Left lobe of liver (tissue), 2 donors: Measurements from ENCODE around the gene LEKR1. TPM values are rescaled to one million over a fixed set of nuclear protein-coding genes. Genes with fewer than 3 reads are reported as not detected.
"Not testable (repeated sequence)": the region's sequence is repeated elsewhere in the genome, so short reads cannot be mapped to it uniquely, and the experiment has no call there.

ENCODE experiments used
- ATAC-seq: fragments of 200-7000 bp; cut with Tn5 transposase; one replicate; pipeline ENCODE4 v1.9.1; 2020; ENCODE audit warnings: mild to moderate bottlenecking, moderate library complexity
- DNase-seq: peaks from one replicate; pipeline ENCODE4 v3.0.0-alpha.2; 2020; ENCODE audit warnings: low spot score
- total RNA-seq: library from RNA; stranded (reverse); gene quantifications from one replicate; pipeline ENCODE4 v1.2.1, GENCODE V29; 2021
- donor health status: DM: no; HTN: no; CAD: no; lungs with moderate emphysema.
- donor health status: DM: no; HTN: yes; CAD: no.

LEKR1 gene
- total RNA-seq: 0.58 TPM

GRCh38 chr3:156826144-156826895 lies at the start of gene LEKR1:
Gene LEKR1, plus strand, starts transcription at chr3:156826353. Its CDS starts 2,977 bp downstream, at chr3:156829330.
- ATAC-seq (peak; percentile 93), DNase-seq (peak; percentile 89)

GRCh38 chr3:156776871-156777270 lies 49.3 kb upstream of the LEKR1 start:
- no peak for DNase-seq
- ATAC-seq: no peak

GRCh38 chr3:156781310-156782230 lies 44.6 kb upstream of the LEKR1 start:
- DNase-seq (no peak), ATAC-seq (no peak)

- no peak for DNase-seq
- no peak for ATAC-seq
Measured at GRCh38 chr3:156782319-156782718, 43.8 kb upstream of the LEKR1 start.

- no peak for DNase-seq
- ATAC-seq: no peak
Measured at GRCh38 chr3:156782921-156783320, 43.2 kb upstream of the LEKR1 start.

GRCh38 chr3:156787001-156787400 lies 39.2 kb upstream of the LEKR1 start:
- ATAC-seq (no peak), DNase-seq (no peak)

GRCh38 chr3:156787926-156788663 lies 38.1 kb upstream of the LEKR1 start:
- ATAC-seq (no peak), DNase-seq (no peak)

GRCh38 chr3:156788846-156789245 lies 37.3 kb upstream of the LEKR1 start:
- DNase-seq (no peak), ATAC-seq (no peak)

- no peak for ATAC-seq
- DNase-seq: no peak
Measured at GRCh38 chr3:156790156-156790555, 36.0 kb upstream of the LEKR1 start.

- ATAC-seq: peak; percentile 87
Measured at GRCh38 chr3:156792114-156792513, 34.0 kb upstream of the LEKR1 start.

GRCh38 chr3:156792536-156792935 lies 33.6 kb upstream of the LEKR1 start:
- ATAC-seq (no peak), DNase-seq (no peak)

More at GRCh38 chr3:156792114-156792513, 34.0 kb upstream of the LEKR1 start:
- peak; percentile 51 for DNase-seq

- no peak for DNase-seq
- peak; percentile 39 for ATAC-seq
Measured at GRCh38 chr3:156792945-156793344, 33.2 kb upstream of the LEKR1 start.

GRCh38 chr3:156793400-156793799 lies 32.8 kb upstream of the LEKR1 start:
- ATAC-seq (no peak), DNase-seq (no peak)

- DNase-seq (no peak), ATAC-seq (no peak)
Measured at GRCh38 chr3:156793851-156794250, 32.3 kb upstream of the LEKR1 start.

- no peak for DNase-seq
- no peak for ATAC-seq
Measured at GRCh38 chr3:156795890-156796481, 30.2 kb upstream of the LEKR1 start.

GRCh38 chr3:156797368-156797767 lies 28.8 kb upstream of the LEKR1 start:
- peak; percentile 89 for ATAC-seq
- DNase-seq: no peak

GRCh38 chr3:156800287-156800686 lies 25.9 kb upstream of the LEKR1 start:
- not testable (repeated sequence) for DNase-seq, ATAC-seq

- no peak for ATAC-seq
- DNase-seq: no peak
Measured at GRCh38 chr3:156801746-156802145, 24.4 kb upstream of the LEKR1 start.

GRCh38 chr3:156802821-156803606 lies 23.1 kb upstream of the LEKR1 start:
- ATAC-seq (no peak), DNase-seq (no peak)
